CD4-positive, alpha-beta T cell treated with Interleukin-15 for 4 hours (primary cell): ENCODE data around the gene HDHD2.

ENCODE experiments used
- DNase-seq: peaks from one replicate; pipeline ENCODE4 v3.0.0-alpha.2; 2020; ENCODE audit warnings: low spot score

The HDHD2 gene

DNA sequence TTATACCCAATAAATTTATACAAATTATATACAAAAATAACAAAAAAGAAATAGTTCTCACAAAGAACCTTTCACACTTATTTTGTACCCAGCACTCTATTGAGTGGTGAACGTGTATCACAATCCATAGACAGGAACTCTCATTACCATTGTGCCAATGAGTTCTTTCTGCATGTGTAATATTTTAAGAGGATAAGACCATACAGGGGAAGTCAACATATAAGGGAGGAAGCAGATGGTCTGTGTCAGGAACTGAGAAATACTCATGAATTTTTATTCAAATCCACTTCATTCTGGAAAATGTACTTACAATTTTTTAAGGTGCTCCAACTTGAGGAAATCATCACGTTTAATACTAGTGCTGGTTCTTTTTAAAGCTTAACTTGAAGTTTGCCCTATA is 87.8 kb downstream of the HDHD2 start:
- no peak for DNase-seq
